ENCODE measurements around the gene GATM.
"Not testable (repeated sequence)": the region's sequence is repeated elsewhere in the genome, so short reads cannot be mapped to it uniquely, and the experiment has no call there.

GATM gene

DNA sequence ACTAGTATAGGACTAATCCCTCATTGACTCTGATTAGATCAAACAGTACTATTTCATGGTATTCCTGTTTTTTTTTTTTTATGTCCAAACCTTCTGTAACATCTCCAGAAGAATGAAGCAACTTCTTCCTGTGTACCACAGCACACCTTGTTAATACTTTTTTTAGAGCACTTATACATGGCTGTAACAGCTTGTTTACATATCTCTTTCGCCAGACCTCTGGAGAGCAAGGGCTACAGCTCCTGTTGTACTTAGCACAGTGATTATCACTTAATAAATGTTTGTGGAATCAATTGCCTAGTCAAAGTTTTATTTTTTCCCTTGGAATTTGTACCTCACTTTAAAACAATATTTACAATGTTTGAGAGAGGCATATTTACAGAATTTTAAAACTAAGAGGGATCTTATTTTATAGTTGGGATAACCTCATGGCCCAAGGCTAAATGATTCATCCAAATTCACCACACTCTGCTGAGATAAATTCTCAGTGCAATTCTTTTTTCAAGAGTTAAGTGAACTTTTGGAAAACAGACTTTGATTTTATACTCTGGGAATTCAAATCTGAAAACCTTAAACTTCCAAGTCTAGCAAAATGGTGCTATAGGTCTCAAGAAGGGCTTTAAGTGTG lies 9.2 kb upstream of the GATM start:
- no peak for DNase-seq

DNA sequence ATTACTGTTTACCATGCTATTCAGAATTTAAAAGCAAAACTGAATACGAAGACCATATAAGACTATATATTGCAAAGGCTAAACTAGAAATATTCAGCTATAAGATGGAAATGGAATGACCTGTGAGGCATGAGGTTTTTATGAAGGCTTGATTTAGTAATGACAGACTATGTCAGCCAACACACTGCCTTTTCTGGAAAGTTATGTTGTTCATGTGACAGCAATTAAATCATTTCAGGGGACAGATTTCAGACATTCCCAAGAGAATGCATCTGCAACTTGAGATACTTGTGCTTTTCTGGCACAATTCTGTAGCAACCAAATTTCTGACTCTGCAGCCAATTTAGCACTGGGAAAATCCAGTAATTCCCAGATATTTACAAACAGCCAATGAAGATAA lies 8.6 kb upstream of the GATM start:
- DNase-seq = no peak

DNA sequence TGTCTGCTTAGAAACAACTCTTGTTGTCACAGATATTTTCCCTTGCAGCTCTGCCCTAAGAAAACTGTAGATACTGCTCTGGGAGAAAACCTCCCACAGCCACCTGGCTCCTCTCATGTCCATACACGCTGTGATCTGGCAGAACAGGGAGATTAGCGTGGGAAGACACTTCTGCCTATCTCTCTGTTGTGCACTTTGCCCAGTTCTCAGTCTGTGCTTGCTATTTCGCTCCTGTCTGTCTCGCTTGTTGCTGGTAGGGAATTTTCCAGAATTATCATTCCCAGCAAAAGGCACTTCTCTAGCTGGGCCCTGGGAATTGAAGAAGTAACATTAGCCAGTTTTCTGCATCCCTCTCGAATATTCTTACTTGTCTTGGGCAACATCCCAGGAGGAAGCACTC lies 8.1 kb upstream of the GATM start:
- no peak for DNase-seq

GRCh38 chr15:45385590-45385989 lies 7.2 kb upstream of the GATM start:
- no peak for DNase-seq

GRCh38 chr15:45384700-45385099 lies 6.4 kb upstream of the GATM start:
- no peak for DNase-seq

DNA sequence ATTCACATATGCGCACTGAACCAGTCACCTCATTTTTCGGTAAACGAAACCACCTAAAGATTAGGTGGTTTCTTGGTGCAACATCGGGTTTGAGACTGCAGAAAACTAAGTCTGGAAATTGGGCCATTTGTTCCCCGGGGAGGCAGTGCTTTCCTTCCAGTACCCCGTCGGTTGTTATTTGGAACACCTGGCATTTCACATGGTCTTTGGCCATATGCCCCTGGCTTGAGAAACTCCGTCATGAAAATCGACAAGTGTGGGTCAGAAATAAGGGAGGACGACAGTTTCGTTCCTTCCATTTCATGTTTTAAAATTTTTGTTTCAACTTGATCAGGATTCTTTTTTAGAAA lies 544 bp upstream of the GATM start:
- no peak for DNase-seq

DNA sequence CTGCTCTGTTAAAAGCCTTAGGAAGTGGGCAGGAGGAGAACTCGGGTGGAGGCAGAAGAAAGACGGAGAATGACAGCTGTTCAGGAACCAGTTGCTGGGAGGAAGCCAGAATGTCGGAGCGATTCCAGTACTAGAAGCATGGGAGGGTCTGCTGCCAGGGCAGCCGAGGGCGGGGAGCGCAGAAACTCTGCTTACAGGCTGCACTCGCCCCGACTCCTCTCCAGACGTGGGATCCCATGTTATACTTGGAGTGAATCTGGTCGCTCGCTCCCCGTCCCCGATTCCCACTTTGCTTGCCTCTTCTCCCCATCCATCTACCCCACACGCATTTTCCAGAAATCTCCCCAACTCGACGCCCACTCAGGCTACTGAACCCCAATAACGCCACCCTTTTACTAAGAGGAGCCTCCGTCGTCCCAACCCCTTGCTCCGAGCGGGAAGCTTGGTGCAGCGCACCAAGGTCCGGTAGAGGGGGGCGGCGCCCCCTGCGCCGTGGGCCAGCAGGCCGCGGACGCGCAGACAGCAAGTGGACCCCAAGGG lies 665 bp downstream of the GATM start:
- no peak for DNase-seq

- DNase-seq = no peak
Measured at GRCh38 chr15:45376967-45377608, 1.3 kb downstream of the GATM start.

- DNase-seq = no peak
Measured at GRCh38 chr15:45376300-45376928, 1.9 kb downstream of the GATM start.

DNA sequence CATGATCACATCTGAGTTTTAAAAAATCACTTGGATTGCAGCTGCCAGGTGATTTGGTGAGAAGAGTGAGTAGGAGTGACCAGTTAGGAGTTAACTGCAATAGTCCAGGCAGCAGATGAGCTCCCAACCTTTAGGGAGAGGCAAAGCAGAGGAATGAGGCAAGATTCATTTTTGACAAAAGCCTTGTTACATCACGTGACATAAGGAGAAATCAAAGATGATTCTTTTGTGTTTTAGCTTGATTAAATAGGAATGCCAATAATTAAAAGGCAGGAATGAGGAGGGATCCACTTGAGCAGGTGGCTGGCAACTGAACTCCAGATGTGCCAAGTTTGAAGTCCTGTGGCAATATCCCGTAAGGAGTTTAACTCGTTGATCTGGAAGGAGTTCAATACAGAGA lies 2.5 kb downstream of the GATM start:
- no peak for DNase-seq

- DNase-seq = no peak
Measured at GRCh38 chr15:45373976-45374375, 4.4 kb downstream of the GATM start.

DNA sequence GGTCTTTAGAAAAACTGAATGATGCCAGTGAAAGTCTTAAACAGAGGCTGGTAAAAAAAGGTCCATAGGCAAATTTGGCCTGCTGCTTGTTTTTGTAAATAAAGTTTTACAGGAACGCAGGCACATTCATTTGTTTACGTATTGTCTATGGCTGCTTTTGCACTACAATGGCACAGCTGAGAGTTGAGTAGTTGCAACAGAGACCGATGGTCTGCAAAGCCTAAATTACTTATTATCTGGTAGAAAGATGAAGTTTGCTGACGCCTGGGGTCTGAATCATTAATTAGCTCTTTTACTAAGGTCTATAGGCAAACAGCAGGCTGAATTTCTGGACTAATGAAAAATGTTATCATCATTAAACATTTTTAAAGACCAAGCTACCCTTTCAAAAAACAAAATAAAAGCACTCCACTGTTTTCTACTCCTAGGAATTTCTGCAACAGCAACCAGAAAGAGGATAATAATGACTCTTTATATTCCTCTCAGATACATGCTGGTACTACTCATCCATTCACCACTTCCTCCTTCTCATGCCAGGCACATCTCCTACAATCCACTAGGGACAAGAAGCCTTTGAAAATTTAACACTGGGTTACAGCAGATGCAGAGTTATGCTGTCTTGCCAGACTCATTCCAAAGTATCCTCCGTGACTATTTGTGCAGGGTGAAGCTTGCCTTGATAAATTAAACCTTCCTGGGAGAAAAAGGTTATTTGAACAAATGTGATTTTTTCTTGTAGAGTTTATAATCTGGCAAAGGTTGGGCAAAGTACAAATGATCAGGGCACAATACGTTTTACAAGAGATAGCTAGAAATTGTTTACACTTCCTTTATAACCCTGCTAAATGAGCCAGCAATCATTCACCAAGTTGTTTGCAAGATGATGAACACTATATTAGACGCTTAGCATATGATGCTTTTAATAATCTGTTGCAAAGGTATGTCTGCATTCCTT lies 6.0 kb downstream of the GATM start:
- DNase-seq = no peak

DNA sequence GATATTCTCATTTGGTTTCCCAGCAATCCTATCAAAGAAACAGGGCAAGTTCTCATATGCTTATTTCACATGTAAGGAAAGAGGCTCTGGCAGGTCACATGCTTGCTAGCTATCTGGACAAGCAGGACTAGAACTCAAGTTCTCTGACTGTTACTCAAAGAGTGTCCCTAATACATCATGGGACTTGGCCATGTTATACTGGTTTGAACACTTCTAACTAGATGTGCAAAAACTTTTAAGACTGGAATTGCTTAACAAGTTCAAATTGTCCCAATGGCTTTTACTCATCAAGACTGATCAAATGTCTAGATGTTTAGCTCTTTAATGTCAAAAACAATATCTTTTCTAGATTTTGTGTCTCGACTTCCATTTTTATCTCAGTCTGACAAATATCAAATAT lies 6.8 kb downstream of the GATM start:
- DNase-seq = no peak

DNA sequence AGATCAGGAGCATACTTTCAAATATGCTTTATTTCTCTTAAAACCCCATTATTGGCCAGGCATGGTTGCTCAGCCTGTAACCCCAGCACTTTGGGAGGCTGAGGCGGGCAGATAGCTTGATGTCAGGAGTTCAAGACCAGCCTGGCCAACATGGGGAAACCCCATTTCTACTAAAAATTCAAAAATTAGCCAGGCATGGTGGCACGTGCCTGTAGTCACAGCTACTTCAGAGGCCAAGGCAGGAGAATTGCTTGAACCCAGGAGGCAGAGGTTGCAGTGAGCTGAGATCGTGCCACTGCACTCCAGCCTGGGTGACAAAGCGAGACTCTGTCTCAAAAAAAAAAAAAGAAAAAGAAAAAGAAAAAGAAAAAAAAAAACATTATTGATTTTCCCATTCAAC lies 8.3 kb downstream of the GATM start:
- DNase-seq = not testable (repeated sequence)

- DNase-seq = not testable (repeated sequence)
Measured at GRCh38 chr15:45367222-45367621, 11.1 kb downstream of the GATM start.

- DNase-seq = no peak
Measured at GRCh38 chr15:45364271-45364670, 14.1 kb downstream of the GATM start.

GRCh38 chr15:45363801-45364200 lies 14.5 kb downstream of the GATM start:
- no peak for DNase-seq

DNA sequence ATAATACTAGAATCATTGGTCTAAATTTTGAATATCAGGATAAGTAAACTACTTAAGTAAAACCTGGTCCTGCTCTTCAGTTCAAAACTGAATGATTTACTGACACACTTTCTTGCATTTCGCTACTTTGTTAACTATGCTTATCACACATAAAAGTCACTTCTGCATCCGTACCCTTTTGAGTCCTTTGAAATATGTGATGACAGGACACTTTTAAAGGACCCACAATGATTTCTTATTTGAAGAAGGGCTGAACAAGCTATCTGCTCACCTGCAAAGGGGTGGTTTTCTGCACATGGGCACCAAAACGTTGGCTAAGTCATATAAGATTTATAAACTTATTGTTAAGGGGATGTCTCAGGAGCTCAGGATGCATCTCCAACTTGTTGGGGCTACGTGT lies 15.0 kb downstream of the GATM start:
- DNase-seq = no peak

- DNase-seq = no peak
Measured at GRCh38 chr15:45362419-45362818, 15.9 kb downstream of the GATM start.

GRCh38 chr15:45361878-45362277 lies 16.5 kb downstream of the GATM start:
- no peak for DNase-seq

- DNase-seq = no peak
Measured at GRCh38 chr15:45355860-45356259, 22.5 kb downstream of the GATM start.

GRCh38 chr15:45354711-45355110 lies 23.6 kb downstream of the GATM start:
- no peak for DNase-seq

- no peak for DNase-seq
Measured at GRCh38 chr15:45351227-45351626, 27.1 kb downstream of the GATM start.
